ENCODE results near the gene ZNF609.

GRCh38 chr15:64705006-64705405 is 244.6 kb downstream of the ZNF609 start:
- TF ChIP-seq CTCF (IDR thresholded peaks at IDR 0.05) (no peak), POLR2A (IDR thresholded peaks at IDR 0.05) (no peak)

Data from body of pancreas (tissue), 4 donors.